Endothelial cell of umbilical vein (primary cell): ENCODE measurements around the gene JSRP1.

Experiments used
- CTCF ChIP-seq, 2 donors: IDR thresholded peaks; 1 replicate in 1 of 2; 2 replicates in 1 of 2; pipeline ENCODE4 v1.5.1; 2011; ENCODE audit warnings: low read length in 2 of 2, mild to moderate bottlenecking in 2 of 2, moderate library complexity in 2 of 2, control low read depth in 1 of 2, inconsistent platforms in 1 of 2, low read depth in 1 of 2; ENCODE audit not compliant: insufficient read depth in 1 of 2; ENCODE audit errors: extremely low read depth in 1 of 2
- EZH2 ChIP-seq: IDR thresholded peaks from 2 replicates; pipeline ENCODE4 v1.6.1; 2012; ENCODE audit warnings: borderline replicate concordance, low read depth, mild to moderate bottlenecking, moderate library complexity, low read length, inconsistent platforms; ENCODE audit not compliant: severe bottlenecking
- FOS ChIP-seq: IDR thresholded peaks from 2 replicates; pipeline ENCODE4 v1.6.1; 2011; ENCODE audit warnings: mild to moderate bottlenecking, low read length, moderate library complexity, borderline replicate concordance; ENCODE audit not compliant: insufficient read depth
- MAX ChIP-seq: IDR thresholded peaks from 2 replicates; pipeline ENCODE4 v1.6.1; 2011; ENCODE audit not compliant: insufficient read depth, insufficient read length
- POLR2A ChIP-seq: IDR thresholded peaks from 2 replicates; pipeline ENCODE4 v1.6.1; 2012; ENCODE audit warnings: low read depth, mild to moderate bottlenecking, control low read depth, low read length
- POLR2AphosphoS5 ChIP-seq: IDR thresholded peaks from 2 replicates; pipeline ENCODE4 v1.6.1; 2012; ENCODE audit warnings: low read depth, mild to moderate bottlenecking, control low read depth, low read length, moderate library complexity; ENCODE audit not compliant: insufficient read depth

GRCh38 chr19:2260341-2260805 is 4.2 kb upstream of the JSRP1 start:
- TF ChIP-seq CTCF (IDR thresholded peaks at IDR 0.05; ENCODE audit: extremely low read depth in 1 of 2, insufficient read depth in 1 of 2, low read depth in 1 of 2, low read length in 2 of 2) = no peak
- no peak for TF ChIP-seq EZH2
- TF ChIP-seq POLR2A = no peak
- no peak for TF ChIP-seq FOS
- no peak for TF ChIP-seq MAX
- no peak for TF ChIP-seq POLR2AphosphoS5
